ENCODE measurements around the gene EXOC3L1. TPM values are rescaled to one million over a fixed set of nuclear protein-coding genes. Genes with fewer than 3 reads are reported as not detected.
A peak's percentile ranks its signal among the peaks of the same experiment; 100 is the strongest.

Gene EXOC3L1
- total RNA-seq, 2 experiments from 2014 or later = not detected

- POLR2A ChIA-PET = interaction anchor here (0.5 to 6.6 kb wide), 10 partner anchors 12 to 635 kb away, joined by 3 to 59 read pairs (median 6); partner anchors contain the start of genes FBXL8, FHOD1, NOL3 and SLC9A5
Observed at GRCh38 chr16:67183627-67184452, 6.1 kb downstream of the EXOC3L1 start, which contains the start of gene MATCAP1. MATCAP1 (minus strand) TSS chr16:67183963; CDS start chr16:67180610, 3,353 bp downstream.

GRCh38 chr16:67183284-67183626 lies 6.7 kb downstream of the EXOC3L1 start:
- H3K36me3 Mint-ChIP-seq (ENCODE audit: low read depth) = peaks cover 6% of the 10 kb centered on the region
- peaks cover 12% of the 10 kb centered on the region for H3K27me3 Mint-ChIP-seq
- H3K9me3 Mint-ChIP-seq = no peaks in the 10 kb centered on the region
- no peak overlapping the region for H3K27ac Mint-ChIP-seq
- H3K4me1 Mint-ChIP-seq = peaks cover 29% of the 10 kb centered on the region
- ChIA-PET POLR2A (interaction anchor here (0.8 to 6.6 kb wide), 9 partner anchors 11 to 199 kb away, joined by 3 to 59 read pairs (median 6); partner anchors contain the start of genes FBXL8, FHOD1, NOL3 and SLC9A5), CTCF (interaction anchor here (1.4 to 4.2 kb wide), 5 partner anchors 13 to 61 kb away, joined by 3 to 56 read pairs (median 6); partner anchors contain the start of genes FBXL8, HSF4, NOL3 and TRADD)
- no peak for DNase-seq
- no peak overlapping the region for H3K4me3 Mint-ChIP-seq

More at GRCh38 chr16:67183627-67184452, 6.1 kb downstream of the EXOC3L1 start, which contains the start of gene MATCAP1:
- peaks cover 10% of the 10 kb centered on the region for H3K27me3 Mint-ChIP-seq
- peak within 1 kb of the TSS; percentile 78 for H3K4me3 Mint-ChIP-seq
- peaks cover 24% of the 10 kb centered on the region for H3K4me1 Mint-ChIP-seq
- peaks cover 5% of the 10 kb centered on the region for H3K36me3 Mint-ChIP-seq (ENCODE audit: low read depth)
- peak; percentile 96 for DNase-seq
- H3K9me3 Mint-ChIP-seq = no peaks in the 10 kb centered on the region
- no peak within 1 kb of the TSS for H3K27ac Mint-ChIP-seq
- CTCF ChIA-PET = interaction anchor here (1.4 to 4.2 kb wide), 13 partner anchors 13 to 230 kb away, joined by 3 to 56 read pairs (median 6); partner anchors contain the start of genes FBXL8, FHOD1, HSF4 and NOL3

GRCh38 chr16:67182288-67182687 lies 7.6 kb downstream of the EXOC3L1 start:
- H3K9me3 Mint-ChIP-seq = no peaks in the 10 kb centered on the region
- H3K27ac Mint-ChIP-seq = no peak overlapping the region
- no peak overlapping the region for H3K4me3 Mint-ChIP-seq
- ChIA-PET CTCF (interaction anchor here (0.6 to 4.2 kb wide), 7 partner anchors 8 to 380 kb away, joined by 3 to 56 read pairs (median 5); partner anchors contain the start of genes CTCF, FBXL8, HSF4 and NOL3), POLR2A (interaction anchor here (0.6 to 6.6 kb wide), 10 partner anchors 10 to 851 kb away, joined by 3 to 59 read pairs (median 6); partner anchors contain the start of genes FBXL8, FHOD1, NOL3 and SLC9A5)
- H3K4me1 Mint-ChIP-seq = peaks cover 37% of the 10 kb centered on the region
- H3K27me3 Mint-ChIP-seq = peaks cover 17% of the 10 kb centered on the region
- no peak for DNase-seq
- peaks cover 12% of the 10 kb centered on the region for H3K36me3 Mint-ChIP-seq (ENCODE audit: low read depth)

- no peaks in the 10 kb centered on the region for H3K9me3 Mint-ChIP-seq
Observed at GRCh38 chr16:67181346-67181745, 8.6 kb downstream of the EXOC3L1 start.

GRCh38 chr16:67180166-67180565 lies 9.8 kb downstream of the EXOC3L1 start:
- peaks cover 20% of the 10 kb centered on the region for H3K36me3 Mint-ChIP-seq (ENCODE audit: low read depth)
- CTCF ChIA-PET = interaction anchor here (0.9 to 1.2 kb wide), 4 partner anchors 19 to 162 kb away, joined by 3 to 5 read pairs (median 4); partner anchors contain the start of genes FBXL8 and TRADD
- POLR2A ChIA-PET = interaction anchor here (1.2 to 13.2 kb wide), 3 partner anchors 10 to 20 kb away, joined by 3 to 204 read pairs (median 59); partner anchors contain the start of genes FBXL8, HSF4, NOL3 and TRADD
- H3K4me3 Mint-ChIP-seq = no peak overlapping the region
- DNase-seq = no peak
- peaks cover 13% of the 10 kb centered on the region for H3K27me3 Mint-ChIP-seq
- peaks cover 37% of the 10 kb centered on the region for H3K4me1 Mint-ChIP-seq
- no peaks in the 10 kb centered on the region for H3K9me3 Mint-ChIP-seq
- H3K27ac Mint-ChIP-seq = no peak overlapping the region

More at GRCh38 chr16:67181346-67181745, 8.6 kb downstream of the EXOC3L1 start:
- peaks cover 20% of the 10 kb centered on the region for H3K27me3 Mint-ChIP-seq
- no peak overlapping the region for H3K4me3 Mint-ChIP-seq
- peaks cover 40% of the 10 kb centered on the region for H3K4me1 Mint-ChIP-seq
- ChIA-PET POLR2A (interaction anchor here (1.8 to 6.6 kb wide), 3 partner anchors 9 to 164 kb away, joined by 6 to 59 read pairs (median 57); partner anchors contain the start of genes FBXL8, NOL3 and TRADD), CTCF (interaction anchor here (1.1 kb wide), 2 partner anchors 13 to 164 kb away, joined by 3 to 6 read pairs; no protein-coding TSS in a partner anchor)
- peaks cover 17% of the 10 kb centered on the region for H3K36me3 Mint-ChIP-seq (ENCODE audit: low read depth)
- DNase-seq = no peak
- H3K27ac Mint-ChIP-seq = no peak overlapping the region

GRCh38 chr16:67179421-67180080 lies 10.4 kb downstream of the EXOC3L1 start:
- DNase-seq = peak; percentile 41
- peaks cover 20% of the 10 kb centered on the region for H3K36me3 Mint-ChIP-seq (ENCODE audit: low read depth)
- no peak overlapping the region for H3K4me3 Mint-ChIP-seq
- ChIA-PET CTCF (interaction anchor here (0.7 to 1.2 kb wide), 5 partner anchors 9 to 161 kb away, joined by 3 to 5 read pairs (median 3); partner anchors contain the start of genes FBXL8, NOL3 and TRADD), POLR2A (interaction anchor here (1.2 to 13.2 kb wide), 2 partner anchors 9 to 17 kb away, joined by 3 to 204 read pairs; partner anchors contain the start of genes FBXL8, HSF4, NOL3 and TRADD)
- H3K4me1 Mint-ChIP-seq = peaks cover 31% of the 10 kb centered on the region
- H3K9me3 Mint-ChIP-seq = no peaks in the 10 kb centered on the region
- peaks cover 12% of the 10 kb centered on the region for H3K27me3 Mint-ChIP-seq
- no peak overlapping the region for H3K27ac Mint-ChIP-seq

- Mint-ChIP-seq H3K9me3 (no peaks in the 10 kb centered on the region), H3K27me3 (peaks cover 15% of the 10 kb centered on the region), H3K4me1 (peaks cover 41% of the 10 kb centered on the region), H3K27ac (no peak overlapping the region), H3K36me3 (ENCODE audit: low read depth) (peaks cover 26% of the 10 kb centered on the region), H3K4me3 (peak overlapping the region; percentile 58)
- peak; percentile 67 for DNase-seq
- CTCF ChIA-PET = interaction anchor here (0.9 to 1.7 kb wide), 4 partner anchors 19 to 160 kb away, joined by 3 to 5 read pairs (median 4); partner anchors contain the start of genes FBXL8 and TRADD
- POLR2A ChIA-PET = interaction anchor here (0.8 to 13.2 kb wide), 5 partner anchors 15 to 149 kb away, joined by 3 to 204 read pairs (median 3); partner anchors contain the start of genes CBFB, FBXL8, HSF4 and TMEM208
Observed at GRCh38 chr16:67177743-67178699, 11.9 kb downstream of the EXOC3L1 start.

- CTCF ChIA-PET = interaction anchor here (0.7 to 4.0 kb wide), 4 partner anchors 14 to 21 kb away, joined by 3 to 15 read pairs (median 4); partner anchors contain the start of genes FBXL8 and TRADD
- Mint-ChIP-seq H3K9me3 (no peaks in the 10 kb centered on the region), H3K27me3 (peaks cover 19% of the 10 kb centered on the region), H3K36me3 (ENCODE audit: low read depth) (peaks cover 31% of the 10 kb centered on the region), H3K4me1 (peaks cover 47% of the 10 kb centered on the region), H3K4me3 (no peak overlapping the region), H3K27ac (no peak overlapping the region)
- POLR2A ChIA-PET = interaction anchor here (0.9 to 13.2 kb wide), 6 partner anchors 6 to 148 kb away, joined by 3 to 204 read pairs (median 6); partner anchors contain the start of genes CBFB, FBXL8, HSF4 and MATCAP1
- DNase-seq = no peak
Observed at GRCh38 chr16:67176662-67177061, 13.3 kb downstream of the EXOC3L1 start.

GRCh38 chr16:67174706-67175231 lies 15.2 kb downstream of the EXOC3L1 start:
- no peak for DNase-seq
- ChIA-PET CTCF (interaction anchor here (1.0 to 4.2 kb wide), 7 partner anchors 8 to 157 kb away, joined by 3 to 15 read pairs (median 5); no protein-coding TSS in a partner anchor), POLR2A (interaction anchor here (0.6 to 13.2 kb wide), 6 partner anchors 8 to 199 kb away, joined by 3 to 204 read pairs (median 4); partner anchors contain the start of genes FBXL8, FHOD1, HSF4 and MATCAP1)
- Mint-ChIP-seq H3K27ac (no peak overlapping the region), H3K27me3 (peaks cover 34% of the 10 kb centered on the region), H3K4me1 (peaks cover 61% of the 10 kb centered on the region), H3K9me3 (no peaks in the 10 kb centered on the region), H3K4me3 (peak overlapping the region; percentile 78), H3K36me3 (ENCODE audit: low read depth) (peaks cover 42% of the 10 kb centered on the region)

- peak; percentile 77 for DNase-seq
- H3K4me3 Mint-ChIP-seq = peak overlapping the region; percentile 78
- peaks cover 42% of the 10 kb centered on the region for H3K36me3 Mint-ChIP-seq (ENCODE audit: low read depth)
- H3K27ac Mint-ChIP-seq = peak overlapping the region; percentile 52
- peaks cover 63% of the 10 kb centered on the region for H3K4me1 Mint-ChIP-seq
- peaks cover 35% of the 10 kb centered on the region for H3K27me3 Mint-ChIP-seq
- H3K9me3 Mint-ChIP-seq = no peaks in the 10 kb centered on the region
- ChIA-PET POLR2A (interaction anchor here (0.6 to 13.2 kb wide), 5 partner anchors 9 to 198 kb away, joined by 3 to 204 read pairs (median 5); partner anchors contain the start of genes FBXL8, HSF4, MATCAP1 and TRADD), CTCF (interaction anchor here (0.8 to 4.2 kb wide), 7 partner anchors 8 to 196 kb away, joined by 3 to 15 read pairs (median 5); no protein-coding TSS in a partner anchor)
Observed at GRCh38 chr16:67173808-67174705, 15.9 kb downstream of the EXOC3L1 start.
